ENCODE data around the gene ALG1. TPM values are rescaled to one million over a fixed set of nuclear protein-coding genes. Genes with fewer than 3 reads are reported as not detected.

The ALG1 gene
- total and polyA plus RNA-seq, 2 experiments from 2014 or later = 20.2 to 36.4 TPM

DNA sequence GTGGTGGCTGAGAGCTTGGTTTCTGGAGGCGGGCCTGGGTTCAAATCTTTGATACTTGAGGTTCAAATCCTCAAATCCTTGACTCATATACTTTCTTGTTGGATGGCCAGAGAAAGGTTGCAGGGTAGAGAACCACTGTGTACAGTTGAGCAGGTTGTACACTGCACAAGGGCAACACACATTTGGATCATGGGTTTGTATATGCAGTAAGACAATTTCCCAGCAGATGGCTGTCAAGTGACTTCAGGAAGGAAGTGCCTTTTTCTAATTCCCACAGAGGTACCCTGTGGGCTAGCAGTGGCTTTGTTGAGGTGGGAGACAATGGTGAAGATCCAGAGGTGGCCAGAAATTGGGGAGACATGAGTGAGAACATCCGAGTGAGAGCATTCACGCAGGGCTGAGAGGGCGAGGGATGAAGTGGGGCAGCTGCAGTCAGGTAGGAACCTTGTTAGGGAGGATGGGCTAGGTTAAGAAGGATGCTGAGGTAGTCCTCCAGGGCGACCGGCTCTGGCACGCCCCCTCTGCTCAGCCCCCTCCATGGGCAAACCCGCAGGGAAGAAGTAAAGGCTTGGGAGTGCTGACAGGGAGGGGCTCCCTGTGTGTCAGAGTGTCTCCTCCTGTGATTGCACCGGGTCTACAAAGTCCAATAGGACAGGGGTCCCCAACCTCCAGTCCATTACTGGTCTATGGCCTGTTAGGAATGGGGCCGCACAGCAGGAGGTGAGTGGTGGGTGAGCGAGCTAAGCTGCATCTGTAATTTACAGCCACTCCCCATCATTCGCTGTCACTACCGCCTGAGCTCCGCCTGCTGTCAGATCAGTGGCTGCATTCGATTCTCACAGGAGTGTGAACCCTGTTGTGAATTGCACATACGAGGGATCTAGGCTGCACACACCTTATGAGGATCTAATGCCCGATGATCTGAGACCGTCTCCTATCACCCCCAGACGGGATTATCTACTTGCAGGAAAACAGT lies 8.6 kb upstream of the ALG1 start:
- Mint-ChIP-seq H3K4me1 (peaks cover 32% of the 10 kb centered on the region), H3K9me3 (no peaks in the 10 kb centered on the region), H3K36me3 (ENCODE audit: low read depth) (no peaks in the 10 kb centered on the region), H3K4me3 (no peak overlapping the region), H3K27ac (no peak overlapping the region), H3K27me3 (ENCODE audit: insufficient read depth, low read depth, poor library complexity) (peaks cover 13% of the 10 kb centered on the region)
- no peak overlapping the region for H3K4me2 ChIP-seq
- H2AFZ ChIP-seq = no peak overlapping the region
- H3K4me3 ChIP-seq = no peak overlapping the region
- no peaks in the 10 kb centered on the region for H3K27me3 ChIP-seq (ENCODE audit: insufficient read depth)
- no peak for DNase-seq (ENCODE audit: low spot score)
- no peaks in the 10 kb centered on the region for H3K9me2 ChIP-seq (ENCODE audit: insufficient read depth)
- no peaks in the 10 kb centered on the region for H4K20me1 ChIP-seq (replicated peaks; ENCODE audit: insufficient read depth)
- no peaks in the 10 kb centered on the region for H3K36me3 ChIP-seq (ENCODE audit: insufficient read depth)
- no peak for ATAC-seq
- TF ChIP-seq, protein P1, sequence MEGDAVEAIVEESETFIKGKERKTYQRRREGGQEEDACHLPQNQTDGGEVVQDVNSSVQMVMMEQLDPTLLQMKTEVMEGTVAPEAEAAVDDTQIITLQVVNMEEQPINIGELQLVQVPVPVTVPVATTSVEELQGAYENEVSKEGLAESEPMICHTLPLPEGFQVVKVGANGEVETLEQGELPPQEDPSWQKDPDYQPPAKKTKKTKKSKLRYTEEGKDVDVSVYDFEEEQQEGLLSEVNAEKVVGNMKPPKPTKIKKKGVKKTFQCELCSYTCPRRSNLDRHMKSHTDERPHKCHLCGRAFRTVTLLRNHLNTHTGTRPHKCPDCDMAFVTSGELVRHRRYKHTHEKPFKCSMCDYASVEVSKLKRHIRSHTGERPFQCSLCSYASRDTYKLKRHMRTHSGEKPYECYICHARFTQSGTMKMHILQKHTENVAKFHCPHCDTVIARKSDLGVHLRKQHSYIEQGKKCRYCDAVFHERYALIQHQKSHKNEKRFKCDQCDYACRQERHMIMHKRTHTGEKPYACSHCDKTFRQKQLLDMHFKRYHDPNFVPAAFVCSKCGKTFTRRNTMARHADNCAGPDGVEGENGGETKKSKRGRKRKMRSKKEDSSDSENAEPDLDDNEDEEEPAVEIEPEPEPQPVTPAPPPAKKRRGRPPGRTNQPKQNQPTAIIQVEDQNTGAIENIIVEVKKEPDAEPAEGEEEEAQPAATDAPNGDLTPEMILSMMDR (conservative IDR thresholded peaks at IDR 0.05; ENCODE audit: low read depth in 2 of 2) = 0 out of 4 replicates have a peak, but pooled peaks of 1 of the 2 experiments have one; percentile 14
- TF ChIP-seq EZH2phosphoT487 (IDR thresholded peaks at IDR 0.05; ENCODE audit: unreplicated experiment) = no peak
- no peaks in the 10 kb centered on the region for H3K79me2 ChIP-seq (replicated peaks; ENCODE audit: insufficient read depth)
- H3K4me1 ChIP-seq (ENCODE audit: insufficient read depth) = peaks cover 18% of the 10 kb centered on the region
- H3F3A ChIP-seq (replicated peaks; ENCODE audit: low read depth) = peaks cover 6% of the 10 kb centered on the region
- H3K27ac ChIP-seq (ENCODE audit: low read depth) = no peak overlapping the region

- Histone ChIP-seq H3K9me2 (ENCODE audit: insufficient read depth) (no peaks in the 10 kb centered on the region), H3K4me3 (no peak overlapping the region), H2AFZ (no peak overlapping the region), H3K36me3 (ENCODE audit: insufficient read depth) (no peaks in the 10 kb centered on the region), H3K27me3 (ENCODE audit: insufficient read depth) (no peaks in the 10 kb centered on the region), H4K20me1 (replicated peaks; ENCODE audit: insufficient read depth) (no peaks in the 10 kb centered on the region), H3K4me2 (no peak overlapping the region), H3F3A (replicated peaks; ENCODE audit: low read depth) (no peaks in the 10 kb centered on the region; the same call in 1 of the 2 replicates), H3K27ac (ENCODE audit: low read depth) (no peak overlapping the region), H3K4me1 (ENCODE audit: insufficient read depth) (peaks cover 3% of the 10 kb centered on the region), H3K79me2 (replicated peaks; ENCODE audit: insufficient read depth) (no peaks in the 10 kb centered on the region)
- Mint-ChIP-seq H3K27ac (no peak overlapping the region), H3K36me3 (ENCODE audit: low read depth) (no peaks in the 10 kb centered on the region), H3K9me3 (no peaks in the 10 kb centered on the region), H3K4me1 (peaks cover 19% of the 10 kb centered on the region), H3K27me3 (ENCODE audit: insufficient read depth, low read depth, poor library complexity) (peaks cover 13% of the 10 kb centered on the region), H3K4me3 (no peak overlapping the region)
- ATAC-seq (no peak), DNase-seq (ENCODE audit: low spot score) (no peak)
- TF ChIP-seq ZNF331 (CRISPR knock-in tag; IDR thresholded peaks at IDR 0.05; ENCODE audit: low read depth) (no peak), ZNF114 (CRISPR knock-in tag; IDR thresholded peaks at IDR 0.05) (no peak), REST (IDR thresholded peaks at IDR 0.05; ENCODE audit: unreplicated experiment) (no peak), EZH2 (IDR thresholded peaks at IDR 0.05; ENCODE audit: low read depth, unreplicated experiment) (no peak), ZNF462 (CRISPR knock-in tag; IDR thresholded peaks at IDR 0.05) (no peak), CREB1 (CRISPR knock-in tag; IDR thresholded peaks at IDR 0.05; ENCODE audit: low read depth) (no peak)
These were observed 6.7 kb upstream of the ALG1 start for GRCh38 chr16:5064915-5065314.

All from GM23338 (cell line).